ENCODE measurements around the gene DLGAP4.

The DLGAP4 gene

DNA sequence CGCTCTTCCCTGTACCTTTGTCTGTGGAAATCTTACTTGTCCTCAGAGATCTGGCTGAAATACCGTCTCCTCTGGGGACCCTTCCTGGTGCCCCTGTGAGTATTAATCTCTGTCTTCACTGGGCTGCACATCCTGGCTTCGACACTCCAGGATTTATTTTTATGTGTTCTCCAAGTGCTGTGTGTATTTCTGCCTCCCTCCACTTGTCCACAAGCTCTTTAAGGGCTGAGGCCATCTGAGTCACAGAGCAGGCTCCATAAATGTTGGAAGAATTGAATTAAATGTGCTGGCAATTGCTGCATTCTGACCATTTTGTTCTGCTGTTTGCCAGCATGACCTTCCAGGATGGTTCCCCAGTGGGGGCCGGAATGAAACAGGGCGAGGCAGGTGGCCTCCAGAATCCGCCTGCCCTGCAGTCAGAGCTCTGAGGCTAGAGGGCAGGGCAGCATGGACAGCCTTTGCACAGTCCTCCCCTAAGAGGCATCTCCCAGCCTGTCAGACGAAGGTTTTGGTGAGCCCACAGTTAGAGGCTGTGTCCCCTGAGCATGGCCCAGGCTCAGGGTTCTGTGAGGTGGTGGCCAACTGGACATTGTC, 105.8 kb downstream of the DLGAP4 start:
- DNase-seq (ENCODE audit: low read depth in 2 of 2): no peak

DNA sequence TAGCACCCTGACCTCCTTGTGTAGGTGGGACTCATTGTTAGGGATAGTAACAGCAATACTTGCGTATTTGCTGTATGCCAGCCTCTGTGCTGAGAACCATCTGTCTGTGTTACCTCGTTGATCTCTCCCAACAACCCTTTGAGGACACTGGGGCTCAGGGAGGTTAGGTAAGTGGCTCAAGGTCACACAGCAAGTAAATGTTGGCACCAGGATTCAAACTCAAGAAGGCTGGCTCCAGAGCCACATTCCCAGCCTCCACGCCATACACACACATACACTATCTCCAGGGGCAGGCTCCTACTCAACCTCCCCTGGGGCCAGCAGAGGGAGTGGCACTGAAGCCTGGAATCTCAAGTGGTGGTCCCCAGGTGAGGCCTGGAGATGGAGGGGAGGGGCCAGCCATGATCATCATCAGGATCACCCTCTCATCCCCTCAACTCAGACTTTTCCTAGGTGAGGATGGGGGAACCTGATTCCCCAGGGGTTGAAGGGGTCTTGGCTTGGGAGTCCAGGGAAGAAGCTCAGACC, 109.4 kb downstream of the DLGAP4 start:
- no peak for DNase-seq (ENCODE audit: low read depth in 2 of 2)

DNA sequence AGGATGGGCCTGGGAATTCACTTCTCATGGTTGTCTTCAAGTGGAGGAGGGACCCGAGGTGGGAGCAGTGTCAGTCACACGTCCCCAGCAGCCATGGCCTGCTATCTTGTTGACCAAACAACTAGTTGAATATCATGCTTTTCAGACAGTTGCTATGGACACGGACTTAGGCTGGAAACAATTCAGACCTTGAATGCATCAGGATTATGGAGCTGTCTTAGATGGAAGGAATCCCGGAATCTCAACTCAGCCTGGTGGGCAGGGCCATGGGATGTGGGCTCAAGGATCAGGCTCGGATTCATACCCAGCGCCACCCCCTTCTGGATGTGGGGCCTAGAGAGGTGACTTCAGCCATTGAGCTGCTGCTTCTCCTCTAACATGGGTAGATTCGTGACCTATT, 112.6 kb downstream of the DLGAP4 start:
- DNase-seq (ENCODE audit: low read depth in 2 of 2): no peak

DNA sequence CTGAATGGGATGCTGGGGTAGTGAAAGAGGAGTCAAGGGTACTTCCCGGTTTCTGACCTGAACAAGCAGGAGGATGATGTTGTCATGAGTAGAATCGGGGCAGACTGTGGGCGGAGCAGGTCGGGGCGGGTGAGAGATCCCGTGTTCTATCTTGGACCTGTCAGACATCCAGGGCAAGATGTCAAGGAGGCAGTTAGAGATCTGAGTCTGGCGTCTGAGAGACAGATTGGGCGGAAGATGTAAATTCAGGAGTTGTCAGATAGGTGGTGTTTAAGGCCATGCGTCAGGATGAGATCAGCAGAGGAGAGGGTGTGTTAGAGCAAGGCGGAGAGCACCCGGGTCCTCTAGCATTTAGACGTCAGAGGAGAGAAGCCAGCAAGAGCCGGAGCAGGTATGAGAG, 115.5 kb downstream of the DLGAP4 start:
- no peak for DNase-seq (ENCODE audit: low read depth in 2 of 2)

DNA sequence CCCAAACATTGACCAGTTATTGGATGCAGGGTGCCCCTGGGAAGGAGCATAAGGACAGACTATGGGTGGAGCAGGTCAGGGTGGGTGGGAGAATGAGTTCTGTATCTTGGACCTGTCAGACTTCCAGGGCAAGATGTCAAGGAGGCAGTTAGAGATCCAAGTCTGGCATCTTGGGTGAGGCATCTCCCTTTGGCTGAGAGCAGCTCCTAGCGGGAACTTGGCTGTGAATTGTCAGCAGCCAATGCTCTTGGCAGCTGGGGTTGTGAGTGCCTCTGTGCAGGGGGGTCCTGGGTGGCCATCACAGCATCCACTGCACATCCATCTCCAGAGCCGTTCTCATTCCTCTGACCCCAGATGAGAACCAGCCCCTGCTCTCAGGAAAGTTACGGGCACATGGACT, 118.2 kb downstream of the DLGAP4 start:
- no peak for DNase-seq (ENCODE audit: low read depth in 2 of 2)

- DNase-seq (ENCODE audit: low read depth in 2 of 2): no peak
These were observed 119.0 kb downstream of the DLGAP4 start for GRCh38 chr20:36425166-36425565.

GRCh38 chr20:36431604-36432003, 125.5 kb downstream of the DLGAP4 start:
- DNase-seq (ENCODE audit: low read depth in 2 of 2): no peak

GRCh38 chr20:36432096-36432495, 126.0 kb downstream of the DLGAP4 start:
- no peak for DNase-seq (ENCODE audit: low read depth in 2 of 2)

GRCh38 chr20:36434383-36434782, 128.2 kb downstream of the DLGAP4 start:
- no peak for DNase-seq (ENCODE audit: low read depth in 2 of 2)

DNA sequence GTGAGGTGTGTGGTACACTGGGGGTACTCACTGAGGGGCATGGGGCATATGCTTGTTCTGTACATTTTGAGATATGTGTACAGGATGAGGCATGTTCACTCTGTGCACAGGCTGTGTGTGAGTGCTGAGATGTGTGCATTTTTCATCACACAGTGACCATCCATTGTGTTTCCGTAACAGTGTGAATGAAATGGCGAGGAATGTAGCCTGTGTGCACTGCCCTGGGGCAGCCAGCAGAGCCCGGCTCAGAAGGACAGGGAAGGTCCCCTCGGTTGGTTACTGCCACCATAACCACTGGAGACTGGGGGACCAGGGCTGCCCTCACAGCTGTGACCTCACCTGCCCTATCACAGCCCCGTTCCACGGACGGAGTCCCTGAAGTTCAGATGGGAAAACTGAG, 129.0 kb downstream of the DLGAP4 start:
- DNase-seq (ENCODE audit: low read depth in 2 of 2): no peak

DNA sequence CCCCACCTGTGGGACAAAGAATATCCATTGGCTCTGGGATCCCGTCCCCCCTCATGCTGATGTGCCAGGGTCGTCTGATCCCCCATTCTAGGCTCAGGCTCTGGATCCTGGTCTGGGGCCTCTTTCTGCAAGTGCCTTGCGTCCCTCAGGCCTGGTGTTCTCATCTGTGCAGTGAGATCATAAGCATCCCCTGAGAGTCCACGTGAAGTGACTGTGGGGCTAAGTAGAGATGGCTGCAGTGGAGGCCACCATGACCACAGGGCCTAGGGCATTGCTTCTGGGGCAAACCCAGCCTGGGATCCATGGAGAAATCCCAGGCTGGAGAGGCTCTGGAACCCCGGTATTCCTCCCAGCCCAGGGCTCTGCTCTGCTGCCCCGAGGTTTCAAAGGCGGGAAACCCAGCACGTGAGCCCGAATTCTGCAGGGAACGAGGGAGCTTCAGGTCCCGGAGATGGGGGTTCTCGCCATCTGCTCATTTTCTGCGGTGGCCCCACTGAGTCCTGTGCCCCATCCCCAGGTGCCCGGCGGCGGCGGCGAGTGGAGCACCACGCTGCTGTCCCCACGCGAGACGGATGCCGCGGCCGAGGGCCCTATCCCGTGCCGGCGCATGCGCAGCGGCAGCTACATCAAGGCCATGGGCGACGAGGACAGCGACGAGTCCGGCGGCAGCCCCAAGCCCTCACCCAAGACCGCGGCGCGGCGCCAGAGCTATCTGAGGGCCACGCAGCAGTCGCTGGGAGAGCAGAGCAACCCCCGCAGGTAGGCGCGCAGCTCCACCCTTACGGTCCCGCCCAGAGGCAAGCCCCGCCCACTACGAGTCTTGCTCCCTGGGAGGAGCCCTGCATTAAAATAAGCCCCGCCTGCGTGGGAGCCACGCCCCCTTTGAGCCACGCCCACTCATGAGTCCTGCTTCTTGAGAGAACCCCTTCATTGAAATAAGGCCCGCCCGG, 129.7 kb downstream of the DLGAP4 start:
- DNase-seq (ENCODE audit: low read depth in 2 of 2): peak; percentile 66 to 77

DNA sequence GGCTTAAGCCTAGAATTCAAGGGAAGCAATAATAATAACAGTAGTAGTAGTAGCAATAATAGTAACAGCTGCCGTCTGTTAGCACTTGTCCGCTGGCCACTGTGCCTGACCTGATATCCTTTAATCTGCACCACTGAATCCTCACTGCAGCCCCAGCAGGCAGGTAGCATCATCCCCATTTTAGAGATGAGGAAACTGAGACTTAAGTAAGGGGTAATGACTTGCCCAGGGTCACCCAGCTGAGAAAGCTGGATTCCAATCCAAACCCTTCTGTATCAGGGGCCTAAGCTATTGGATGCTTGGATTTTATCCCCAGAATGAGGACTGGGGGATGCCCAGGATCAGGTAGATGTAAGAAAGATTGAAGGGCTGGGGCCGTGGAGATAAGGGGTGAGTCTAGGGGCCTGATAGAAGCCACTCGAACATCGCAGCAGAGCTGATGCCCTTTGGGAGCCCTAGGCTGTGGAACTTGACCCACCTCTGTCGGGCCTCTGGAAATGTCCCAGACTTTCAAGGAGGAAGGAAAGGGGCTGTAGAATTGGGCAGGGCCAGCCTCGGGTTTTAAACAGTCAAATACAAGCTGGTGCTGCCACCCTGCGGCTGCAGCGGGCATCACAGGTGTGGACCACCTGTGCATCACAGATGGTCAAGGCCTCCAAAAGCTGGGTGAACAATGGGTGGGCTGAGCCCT, 133.0 kb downstream of the DLGAP4 start:
- DNase-seq (ENCODE audit: low read depth in 2 of 2): peak in 1 of 2 donors; percentile 29

DNA sequence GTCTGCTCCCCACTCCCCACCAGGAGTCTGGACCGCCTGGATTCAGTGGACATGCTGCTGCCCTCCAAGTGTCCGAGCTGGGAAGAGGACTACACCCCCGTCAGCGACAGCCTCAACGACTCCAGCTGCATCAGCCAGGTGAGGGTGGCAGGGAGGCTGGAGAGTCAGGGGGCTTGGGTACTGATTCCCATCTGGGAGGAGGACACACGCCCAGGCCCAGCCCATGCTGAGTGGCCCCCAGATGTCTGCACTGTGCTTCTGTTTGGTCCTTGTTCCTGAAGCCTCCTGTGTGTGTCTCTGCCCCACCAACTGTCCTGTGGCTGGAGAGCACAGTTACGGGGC, 133.6 kb downstream of the DLGAP4 start:
- no peak for DNase-seq (ENCODE audit: low read depth in 2 of 2)

- DNase-seq (ENCODE audit: low read depth in 2 of 2): no peak
These were observed 134.4 kb downstream of the DLGAP4 start for GRCh38 chr20:36440370-36441026.

- DNase-seq (ENCODE audit: low read depth in 2 of 2): no peak
These were observed 134.9 kb downstream of the DLGAP4 start for GRCh38 chr20:36441027-36441414.

GRCh38 chr20:36441416-36441815, 135.3 kb downstream of the DLGAP4 start:
- no peak for DNase-seq (ENCODE audit: low read depth in 2 of 2)

- DNase-seq (ENCODE audit: low read depth in 2 of 2): no peak
These were observed 139.7 kb downstream of the DLGAP4 start for GRCh38 chr20:36445847-36446246.

- no peak for DNase-seq (ENCODE audit: low read depth in 2 of 2)
These were observed 140.4 kb downstream of the DLGAP4 start for GRCh38 chr20:36446557-36446956.

GRCh38 chr20:36447101-36447500, 141.0 kb downstream of the DLGAP4 start:
- no peak for DNase-seq (ENCODE audit: low read depth in 2 of 2)

GRCh38 chr20:36449663-36450062, 143.5 kb downstream of the DLGAP4 start:
- DNase-seq (ENCODE audit: low read depth in 2 of 2): no peak

DNA sequence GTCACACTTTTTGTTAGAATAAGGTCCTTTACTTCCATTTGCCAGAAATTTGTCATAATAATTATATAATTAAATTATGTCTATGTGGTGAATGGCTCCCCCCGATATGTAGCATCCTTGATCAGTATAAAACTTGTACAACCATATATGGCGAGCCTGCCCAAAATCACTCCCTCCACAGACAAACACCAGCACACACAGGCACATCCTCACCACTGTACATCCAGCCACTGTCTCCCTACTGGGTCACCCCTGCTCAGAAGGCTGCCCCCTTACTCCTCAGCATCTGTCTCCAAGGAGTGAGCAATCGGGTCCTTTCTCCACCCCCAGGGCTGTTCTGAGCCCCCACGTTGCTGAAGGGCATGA, 148.2 kb downstream of the DLGAP4 start:
- no peak for DNase-seq (ENCODE audit: low read depth in 2 of 2)

Data from stimulated activated CD8-positive, alpha-beta memory T cell treated with anti-CD3 and anti-CD28 coated beads, Interleukin-15, amount 100 ng/mL, for 4 hours (primary cell).